Raji (cell line): Measurements from ENCODE around the gene ADGRE1.

ENCODE experiments used
- POLR2A ChIP-seq: IDR thresholded peaks from 2 replicates; pipeline ENCODE4 v1.6.1; 2011; ENCODE audit warnings: low read depth, low read length, control low read depth; ENCODE audit not compliant: insufficient read depth

Gene ADGRE1

DNA sequence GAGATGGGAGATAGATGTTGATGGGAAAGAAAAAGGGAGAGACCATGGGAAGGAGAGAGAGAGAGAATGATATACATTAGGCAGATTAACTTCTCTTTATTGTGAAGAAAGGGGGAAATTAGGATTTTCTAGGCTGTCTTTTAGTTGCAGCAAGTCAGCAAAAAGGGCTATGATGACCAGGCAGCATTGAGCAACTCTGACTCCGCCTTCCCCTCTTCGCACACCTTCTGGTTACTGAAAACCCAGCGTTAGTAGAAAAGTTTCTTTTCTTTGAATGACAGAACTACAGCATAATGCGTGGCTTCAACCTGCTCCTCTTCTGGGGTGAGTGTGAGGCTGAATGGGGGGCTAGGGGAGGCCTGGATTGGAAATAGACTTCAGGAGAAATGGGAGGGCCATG lies at the start of gene ADGRE1:
ADGRE1 (plus strand) TSS at position 264 of the 400 bp plus-strand sequence; CDS start at position 294, 30 bp downstream.
- no peak for TF ChIP-seq POLR2A

DNA sequence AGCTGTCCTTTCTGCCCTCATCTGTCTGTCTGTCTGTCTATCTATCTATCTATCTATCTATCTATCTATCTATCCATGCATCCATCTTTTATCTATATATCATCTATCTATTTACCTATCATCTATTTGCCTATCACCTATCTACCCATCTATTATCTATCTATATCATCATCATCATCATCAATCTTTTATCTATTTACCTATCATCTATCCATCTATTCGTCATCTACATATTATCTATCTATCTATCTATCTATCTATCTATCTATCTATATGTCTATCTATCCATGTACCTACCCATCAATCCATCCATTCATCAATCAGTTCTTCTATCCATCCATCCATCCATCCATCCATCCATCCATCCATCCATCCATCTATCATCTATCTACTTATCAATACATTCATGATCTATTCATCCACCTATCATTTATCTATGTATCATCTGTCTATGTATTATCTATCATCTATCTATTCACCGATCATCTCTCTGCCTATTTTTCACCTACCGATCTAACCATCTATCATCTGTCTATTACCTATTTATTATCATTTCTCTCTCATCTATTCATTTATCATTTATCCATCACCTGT lies 49.2 kb upstream of the ADGRE1 start:
- TF ChIP-seq POLR2A: no peak

- no peak for TF ChIP-seq POLR2A
These were observed 44.3 kb upstream of the ADGRE1 start for GRCh38 chr19:6842871-6843607.

GRCh38 chr19:6847828-6848200 lies 39.6 kb upstream of the ADGRE1 start:
- TF ChIP-seq POLR2A: no peak

- no peak for TF ChIP-seq POLR2A
These were observed 38.4 kb upstream of the ADGRE1 start for GRCh38 chr19:6848986-6849385.

DNA sequence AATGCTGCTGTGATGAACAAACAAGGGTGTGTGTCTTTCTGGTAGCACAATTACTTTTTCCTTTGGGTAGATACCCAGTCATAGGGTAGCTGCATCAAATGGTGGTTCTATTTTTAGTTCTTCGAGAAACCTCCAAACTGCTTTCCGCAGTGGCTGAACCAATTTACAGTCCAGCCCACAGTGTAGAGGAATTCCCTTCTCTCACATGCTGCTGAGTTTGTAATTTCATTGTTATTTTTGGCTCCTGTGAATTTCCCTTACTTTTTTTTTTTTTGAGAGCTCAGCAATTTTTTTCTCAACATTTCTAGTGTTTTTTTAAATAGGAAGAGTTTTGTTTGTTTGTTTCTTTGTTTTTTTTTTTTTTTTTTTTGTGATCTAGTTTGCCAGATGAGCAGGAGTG lies 37.5 kb upstream of the ADGRE1 start:
- TF ChIP-seq POLR2A: no peak

GRCh38 chr19:6851359-6851758 lies 36.0 kb upstream of the ADGRE1 start:
- no peak for TF ChIP-seq POLR2A

- TF ChIP-seq POLR2A: no peak
These were observed 35.4 kb upstream of the ADGRE1 start for GRCh38 chr19:6852001-6852400.

DNA sequence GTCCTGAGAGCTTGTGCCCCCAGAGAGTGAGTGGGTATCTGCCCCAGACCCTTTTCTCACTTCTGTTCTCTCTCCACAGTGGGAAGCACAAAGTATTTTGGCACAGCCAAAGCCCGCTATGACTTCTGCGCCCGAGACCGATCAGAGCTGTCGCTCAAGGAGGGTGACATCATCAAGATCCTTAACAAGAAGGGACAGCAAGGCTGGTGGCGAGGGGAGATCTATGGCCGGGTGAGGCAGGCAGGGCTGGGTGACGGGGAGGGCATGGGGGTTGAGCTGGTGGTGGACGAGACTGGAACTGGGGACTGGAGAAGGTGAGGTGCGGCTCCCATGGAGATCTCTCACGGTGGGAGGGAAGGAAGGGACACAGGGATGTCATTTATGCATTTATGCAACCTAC lies 33.5 kb upstream of the ADGRE1 start:
- no peak for TF ChIP-seq POLR2A

- TF ChIP-seq POLR2A: no peak
These were observed 32.6 kb upstream of the ADGRE1 start for GRCh38 chr19:6854758-6855157.

- no peak for TF ChIP-seq POLR2A
These were observed 30.5 kb upstream of the ADGRE1 start for GRCh38 chr19:6856749-6857372.

- TF ChIP-seq POLR2A: no peak
These were observed 25.6 kb upstream of the ADGRE1 start for GRCh38 chr19:6861683-6862286.

- TF ChIP-seq POLR2A: peak; percentile 36; the same call in 1 of the 2 replicates
These were observed 24.7 kb upstream of the ADGRE1 start for GRCh38 chr19:6862673-6863078.

- TF ChIP-seq POLR2A: no peak
These were observed 22.9 kb upstream of the ADGRE1 start for GRCh38 chr19:6864325-6864940.

DNA sequence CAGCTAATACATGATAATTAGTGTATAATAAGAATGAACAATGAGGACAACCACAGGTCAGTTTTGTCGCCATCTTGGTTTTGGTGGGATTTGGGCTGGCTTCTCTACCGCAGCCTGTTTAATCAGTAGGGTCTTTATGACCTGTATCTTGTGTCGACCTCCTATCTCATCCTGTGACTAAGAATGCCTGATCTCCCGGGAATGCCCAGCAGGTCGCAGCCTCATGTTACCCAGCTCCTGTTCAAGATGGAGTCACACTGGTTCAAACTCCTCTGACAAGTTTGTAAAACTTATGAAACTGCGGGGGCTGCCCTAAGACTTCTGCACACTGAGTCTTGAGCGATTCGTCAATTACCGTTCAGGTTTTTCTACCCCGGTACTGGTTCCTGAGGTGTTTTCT lies 21.5 kb upstream of the ADGRE1 start:
- TF ChIP-seq POLR2A: no peak
